GM19025 (cell line): ENCODE measurements around the gene S100A2.
A peak's percentile ranks its signal among the peaks of the same experiment; 100 is the strongest.

Source experiments
- ATAC-seq: cut with Tn5 transposase; IDR thresholded peaks from one replicate; pipeline ENCODE4 v1.9.1; 2021; ENCODE audit warnings: mild to moderate bottlenecking, low read depth, moderate library complexity; ENCODE audit not compliant: unreplicated experiment

The S100A2 gene

GRCh38 chr1:153546796-153547559 is 18.7 kb downstream of the S100A2 start:
- ATAC-seq = no peak

- ATAC-seq = no peak
Measured at GRCh38 chr1:153546371-153546770, 19.3 kb downstream of the S100A2 start.

GRCh38 chr1:153545067-153546055 is 20.3 kb downstream of the S100A2 start, which contains the start of gene S100A4:
S100A4 (minus strand) TSS chr1:153545806; CDS start chr1:153544794, 1,012 bp downstream.
- ATAC-seq = peak; percentile 44

- ATAC-seq = no peak
Measured at GRCh38 chr1:153544453-153545066, 21.1 kb downstream of the S100A2 start.

GRCh38 chr1:153543736-153544135 is 21.9 kb downstream of the S100A2 start:
- no peak for ATAC-seq

- no peak for ATAC-seq
Measured at GRCh38 chr1:153542956-153543711, 22.5 kb downstream of the S100A2 start.

- ATAC-seq = no peak
Measured at GRCh38 chr1:153541641-153542590, 23.7 kb downstream of the S100A2 start.

- ATAC-seq = no peak
Measured at GRCh38 chr1:153540394-153541361, 25.0 kb downstream of the S100A2 start, which contains the start of gene S100A5. S100A5 (minus strand) TSS chr1:153540934; CDS start chr1:153540191, 743 bp downstream.

GRCh38 chr1:153539395-153540093 is 26.1 kb downstream of the S100A2 start:
- ATAC-seq = no peak

GRCh38 chr1:153538315-153538821 is 27.3 kb downstream of the S100A2 start:
- ATAC-seq = no peak

- ATAC-seq = no peak
Measured at GRCh38 chr1:153537376-153537730, 28.3 kb downstream of the S100A2 start.

- no peak for ATAC-seq
Measured at GRCh38 chr1:153536671-153537375, 28.8 kb downstream of the S100A2 start.

GRCh38 chr1:153536012-153536670 is 29.5 kb downstream of the S100A2 start:
- no peak for ATAC-seq

GRCh38 chr1:153535242-153536011 is 30.2 kb downstream of the S100A2 start, which contains the start of gene S100A6:
S100A6 (minus strand) TSS chr1:153535991; CDS start chr1:153535339, 652 bp downstream.
- ATAC-seq = no peak

- ATAC-seq = no peak
Measured at GRCh38 chr1:153534925-153535241, 30.8 kb downstream of the S100A2 start.
